Measurements from ENCODE around the gene STX18.
"Not testable (repeated sequence)": the region's sequence is repeated elsewhere in the genome, so short reads cannot be mapped to it uniquely, and the experiment has no call there.

Gene STX18

DNA sequence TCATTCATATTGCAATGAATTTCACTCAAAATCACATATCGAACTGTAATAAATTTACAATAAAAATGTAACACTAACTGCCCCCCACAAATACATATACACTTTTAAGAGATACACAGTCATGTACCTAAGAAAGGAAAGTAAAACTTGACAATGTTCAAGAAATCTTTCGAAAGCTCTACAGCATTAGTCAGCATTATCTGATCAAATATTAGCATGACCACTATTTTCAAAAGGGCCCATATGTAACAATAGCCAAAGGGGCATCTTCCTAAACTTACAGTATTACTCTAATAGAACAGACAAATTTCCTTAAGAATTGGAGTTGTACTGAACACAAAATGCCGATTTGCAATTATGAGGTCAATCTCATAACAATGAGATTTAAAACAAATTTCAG lies 51.8 kb downstream of the STX18 start:
- no peak for DNase-seq (ENCODE audit: low read depth, low spot score)
- no peak overlapping the region for H3K4me3 ChIP-seq (ENCODE audit: low read length)

DNA sequence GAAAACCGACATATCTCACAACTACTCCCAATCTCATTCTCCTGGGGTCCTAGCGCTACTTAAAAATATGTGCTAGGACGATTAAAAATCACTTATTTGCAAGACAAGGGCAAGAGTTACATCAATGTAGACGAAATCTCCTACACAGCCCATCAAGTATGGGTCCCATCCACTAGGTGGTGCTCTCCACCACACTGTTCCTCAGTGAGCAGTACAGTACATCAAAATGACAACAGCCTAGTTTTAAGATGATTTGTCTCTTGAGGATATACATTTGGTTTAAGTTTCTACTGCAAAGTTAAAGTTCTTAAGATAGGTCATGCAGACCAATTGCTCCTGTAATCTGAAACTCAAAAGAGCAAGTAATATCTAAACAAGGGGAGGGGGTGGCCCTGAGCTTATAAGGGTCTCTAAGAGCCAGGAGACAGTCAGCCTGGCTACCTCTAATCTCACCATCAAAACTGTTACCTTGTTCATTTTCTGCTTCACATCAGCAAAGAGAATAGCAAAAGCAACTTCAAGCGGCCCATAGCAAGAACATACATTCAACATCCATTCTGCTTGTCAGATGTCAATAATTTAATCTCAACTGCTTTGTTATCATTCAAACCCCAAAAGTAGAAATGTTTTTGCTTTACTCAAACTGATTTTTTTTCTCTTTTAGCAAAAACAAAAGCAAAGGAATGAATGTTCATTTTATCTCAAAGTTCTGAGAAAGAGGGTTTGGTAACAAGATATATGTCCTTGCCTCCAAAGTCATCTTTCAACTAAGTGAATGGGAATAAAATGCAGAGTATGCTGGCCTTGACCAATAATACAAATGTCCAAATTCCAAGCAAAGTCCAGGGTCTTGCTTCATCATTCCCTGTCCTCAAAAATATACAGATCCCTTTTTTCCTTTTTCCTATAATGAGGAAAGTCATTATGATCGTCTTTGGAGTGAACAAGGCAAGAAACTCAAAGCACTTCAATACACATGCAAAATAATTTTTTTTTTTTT lies 53.1 kb downstream of the STX18 start:
- H3K4me3 ChIP-seq (ENCODE audit: low read length), result no peak overlapping the region
- DNase-seq (ENCODE audit: low read depth, low spot score), result peak; percentile 68

DNA sequence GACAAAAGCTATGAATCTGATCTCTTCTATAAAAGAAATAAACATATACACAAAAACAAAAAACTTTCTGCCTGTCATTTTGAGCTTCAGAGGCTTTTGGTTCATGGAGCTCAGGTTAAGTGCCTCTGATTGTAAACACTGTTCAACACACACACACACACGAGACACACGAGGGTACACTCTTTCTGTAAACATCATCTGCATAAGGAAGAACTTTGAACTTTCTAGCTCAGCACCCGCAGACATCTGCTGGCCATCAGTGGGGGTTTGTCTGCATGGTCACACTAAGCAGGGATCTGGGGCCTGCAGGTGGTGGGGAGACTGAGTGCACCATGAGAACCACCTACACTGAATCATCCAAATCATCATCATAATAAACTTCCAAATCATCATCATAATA lies 54.9 kb downstream of the STX18 start:
- no peak overlapping the region for H3K4me3 ChIP-seq (ENCODE audit: low read length)
- DNase-seq (ENCODE audit: low read depth, low spot score), result no peak

DNA sequence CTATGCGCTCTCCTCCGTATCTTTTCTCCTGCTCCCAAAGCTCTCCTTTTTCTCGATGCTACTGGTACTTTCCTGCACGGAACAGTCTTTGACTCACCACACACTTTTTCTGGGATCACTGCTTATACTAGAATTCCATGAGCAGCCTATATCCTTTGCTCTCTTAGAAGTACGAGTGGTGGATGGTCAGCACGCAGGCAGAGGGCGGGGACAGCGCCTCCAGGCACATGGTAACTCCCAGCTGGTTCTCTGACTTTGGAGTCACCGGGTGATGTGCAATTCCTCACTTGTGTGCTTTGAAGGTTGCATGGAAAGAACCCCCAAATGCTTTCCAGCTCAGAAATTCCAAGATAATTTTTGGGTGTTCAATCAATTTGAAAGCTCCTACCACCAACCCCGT lies 56.0 kb downstream of the STX18 start:
- no peak overlapping the region for H3K4me3 ChIP-seq (ENCODE audit: low read length)
- DNase-seq (ENCODE audit: low read depth, low spot score), result no peak

DNA sequence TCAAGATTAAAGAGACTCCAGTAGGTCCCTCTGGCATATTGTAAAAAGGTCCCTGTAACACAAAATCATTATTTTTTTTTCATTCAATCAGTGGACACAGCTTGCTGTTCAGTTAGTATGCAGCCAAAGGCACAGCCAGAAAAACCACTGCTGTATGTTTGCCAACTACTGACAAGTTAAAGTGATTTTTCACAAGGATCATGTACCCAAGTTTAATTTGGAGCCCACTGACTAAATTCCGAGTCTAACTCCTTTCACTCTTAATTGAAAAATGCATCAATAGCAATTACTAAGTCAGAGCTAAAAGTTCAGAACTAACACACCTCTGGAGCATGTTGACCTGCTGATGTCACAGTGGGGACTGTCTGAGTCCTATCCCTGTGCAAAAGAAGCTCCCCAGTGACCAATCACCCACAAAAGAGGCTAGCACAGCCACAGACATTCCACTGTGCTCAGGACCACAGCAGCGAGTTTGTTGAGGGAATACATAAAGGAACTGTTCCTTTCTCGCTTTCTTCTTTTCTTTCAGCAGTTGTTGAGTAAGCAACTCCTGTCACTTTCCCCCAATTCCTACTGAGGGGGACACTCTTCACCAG lies 60.4 kb downstream of the STX18 start:
- no peak for DNase-seq (ENCODE audit: low read depth, low spot score)
- H3K4me3 ChIP-seq (ENCODE audit: low read length), result no peak overlapping the region

DNA sequence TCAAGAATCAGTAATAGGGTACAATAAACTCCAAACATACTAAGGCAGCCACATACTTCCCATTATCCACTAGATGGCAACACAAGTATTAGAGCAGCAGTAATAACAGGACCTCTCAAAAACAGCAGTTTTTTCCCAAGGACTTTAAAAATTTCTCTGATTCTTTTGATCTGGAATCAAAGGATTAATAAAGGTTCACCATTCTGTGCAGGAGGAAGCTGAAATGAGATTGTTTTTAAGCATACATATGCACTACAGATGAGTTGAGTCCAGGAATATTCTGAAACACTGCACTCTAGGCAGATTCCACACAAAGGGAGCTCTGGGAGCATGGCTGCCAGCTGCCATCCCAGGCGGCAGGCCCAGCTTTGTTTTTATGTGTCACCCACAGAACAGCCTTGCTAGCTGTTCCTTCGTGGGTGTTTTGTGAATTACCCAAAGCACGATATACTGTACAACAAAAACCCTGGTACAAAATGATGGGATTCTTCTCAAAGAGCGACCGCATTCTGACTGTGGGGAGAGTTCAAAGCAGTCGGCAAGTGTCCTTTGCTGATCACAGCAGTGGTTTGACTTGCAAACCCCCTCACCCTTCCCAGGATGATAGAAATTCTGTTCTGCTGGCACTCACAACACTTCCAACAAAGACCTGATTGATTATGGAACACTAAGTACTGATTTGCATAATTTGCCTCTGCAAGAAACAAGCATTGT lies 61.0 kb downstream of the STX18 start:
- DNase-seq (ENCODE audit: low read depth, low spot score), result no peak
- H3K4me3 ChIP-seq (ENCODE audit: low read length), result no peak overlapping the region

DNA sequence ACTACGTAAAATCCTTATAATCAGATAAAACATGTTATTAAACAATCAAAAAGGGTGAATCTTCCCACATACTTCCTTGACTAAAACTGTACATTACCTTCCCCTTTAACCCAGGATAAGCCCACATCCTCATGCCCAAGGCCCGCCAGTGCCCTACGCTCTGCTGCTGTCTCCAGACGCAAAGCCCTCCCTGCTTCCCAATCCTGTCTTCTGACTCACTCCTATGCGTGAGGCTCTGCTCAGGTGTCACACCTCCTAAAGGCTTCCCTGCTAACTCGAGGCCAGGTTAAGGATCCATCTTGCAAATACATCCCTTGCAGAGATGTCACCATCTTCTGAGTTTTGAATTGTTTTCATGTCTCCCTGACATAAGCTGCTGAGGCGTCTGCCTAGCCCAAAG lies 61.6 kb downstream of the STX18 start:
- H3K4me3 ChIP-seq (ENCODE audit: low read length), result no peak overlapping the region
- DNase-seq (ENCODE audit: low read depth, low spot score), result no peak

DNA sequence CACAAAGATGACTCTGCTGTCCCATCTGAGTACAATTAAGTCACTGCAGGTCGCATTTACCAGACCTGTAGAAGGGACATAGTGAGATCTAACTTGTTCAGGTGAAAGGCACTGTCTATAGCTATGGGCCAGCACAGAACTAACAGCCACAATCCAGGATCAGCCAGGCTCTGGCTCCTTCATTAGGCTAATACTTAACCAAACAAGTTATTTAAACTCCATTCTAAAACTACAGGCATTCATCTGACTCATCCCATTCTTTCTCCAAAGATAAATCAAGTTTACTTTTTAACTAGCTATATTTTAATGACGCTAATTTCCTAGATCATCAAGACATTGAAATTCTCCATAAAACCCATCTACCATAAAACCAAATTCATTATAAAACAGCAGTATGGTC lies 62.5 kb downstream of the STX18 start:
- no peak for DNase-seq (ENCODE audit: low read depth, low spot score)
- no peak overlapping the region for H3K4me3 ChIP-seq (ENCODE audit: low read length)

DNA sequence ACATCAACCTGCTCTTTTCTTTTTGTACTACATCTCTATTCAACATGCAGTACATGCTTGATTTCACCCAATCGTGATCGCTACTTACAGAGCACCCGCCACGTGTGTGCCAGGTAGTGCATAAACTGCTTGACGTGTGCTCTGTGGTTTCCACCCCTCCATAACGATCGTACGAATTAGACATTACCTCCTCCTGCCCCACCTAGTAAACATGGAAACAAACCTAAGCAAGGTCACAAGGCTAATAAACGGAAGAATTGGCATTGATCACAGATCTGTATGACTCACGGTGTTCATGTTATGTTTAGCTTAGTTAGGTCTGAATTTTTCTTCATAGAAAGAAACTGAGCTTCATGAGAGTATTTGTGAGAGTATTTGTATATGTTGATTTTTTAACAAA lies 64.1 kb downstream of the STX18 start:
- DNase-seq (ENCODE audit: low read depth, low spot score), result no peak
- no peak overlapping the region for H3K4me3 ChIP-seq (ENCODE audit: low read length)

DNA sequence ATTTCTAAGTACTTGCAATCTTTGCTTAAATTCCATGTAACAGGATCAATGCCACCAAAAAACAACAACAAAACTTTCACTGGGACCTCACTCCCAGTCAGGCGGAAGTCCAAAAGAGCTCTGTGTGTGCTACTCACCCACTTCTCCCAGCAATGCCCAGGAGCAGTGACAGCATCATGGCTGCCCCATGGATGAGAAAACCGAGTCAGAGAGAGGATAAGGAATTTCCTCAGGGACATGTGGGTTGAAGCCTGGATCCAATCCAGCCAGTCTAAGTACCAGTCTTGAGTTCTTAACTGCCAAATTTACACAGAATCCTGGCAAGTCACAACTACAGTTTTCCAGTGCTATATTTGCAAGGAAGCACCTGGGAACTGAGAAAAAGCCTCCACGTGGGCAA lies 64.5 kb downstream of the STX18 start:
- no peak overlapping the region for H3K4me3 ChIP-seq (ENCODE audit: low read length)
- DNase-seq (ENCODE audit: low read depth, low spot score), result no peak

DNA sequence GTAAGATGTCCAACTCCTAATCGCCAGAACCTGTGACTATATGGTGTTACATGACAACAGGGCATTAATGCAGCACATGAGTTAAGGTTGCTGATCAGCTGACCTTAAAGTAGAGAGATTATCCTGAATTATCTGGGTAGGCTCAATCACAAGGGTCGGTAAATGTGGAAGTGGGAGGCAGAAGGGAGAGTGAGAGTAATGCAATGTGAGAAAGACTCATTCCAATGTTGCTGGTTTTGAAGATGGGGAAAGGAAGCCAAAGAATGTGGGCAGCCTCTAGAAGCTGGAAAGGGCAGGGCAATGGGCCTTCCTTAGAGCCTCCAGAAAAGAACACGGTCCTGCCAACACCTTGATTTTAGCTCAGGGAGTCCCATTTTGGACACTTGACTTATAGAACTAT lies 67.4 kb downstream of the STX18 start:
- no peak for DNase-seq (ENCODE audit: low read depth, low spot score)
- H3K4me3 ChIP-seq (ENCODE audit: low read length), result no peak overlapping the region

DNA sequence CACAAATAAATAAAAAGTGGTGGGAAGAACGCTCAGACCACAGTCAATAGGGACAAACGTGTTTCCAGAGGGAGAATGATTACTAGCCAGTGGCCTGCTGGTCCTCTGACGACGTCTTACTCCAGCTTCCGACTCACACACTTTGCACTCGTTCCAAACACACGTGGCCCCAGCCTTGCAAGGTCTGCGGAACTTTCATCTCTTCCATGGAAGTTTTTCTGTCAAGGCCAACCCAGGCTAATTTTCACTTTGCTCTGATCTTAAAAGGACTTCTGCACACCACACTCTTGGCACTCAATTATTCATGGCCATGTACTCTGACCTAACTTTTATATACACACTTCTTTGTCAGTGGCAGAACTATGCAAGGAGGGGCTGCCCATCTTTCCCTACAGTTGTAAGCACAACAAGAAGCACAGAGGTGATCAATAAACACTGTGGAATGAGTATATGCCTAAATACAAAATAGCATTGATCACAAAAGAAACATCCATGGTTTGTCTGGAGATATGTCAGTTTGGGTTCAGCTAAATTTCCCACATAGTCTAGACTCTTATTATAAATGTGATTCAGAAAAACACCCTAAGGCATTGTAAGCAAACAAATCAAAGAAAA lies 69.4 kb downstream of the STX18 start:
- H3K4me3 ChIP-seq (ENCODE audit: low read length), result no peak overlapping the region
- DNase-seq (ENCODE audit: low read depth, low spot score), result no peak

DNA sequence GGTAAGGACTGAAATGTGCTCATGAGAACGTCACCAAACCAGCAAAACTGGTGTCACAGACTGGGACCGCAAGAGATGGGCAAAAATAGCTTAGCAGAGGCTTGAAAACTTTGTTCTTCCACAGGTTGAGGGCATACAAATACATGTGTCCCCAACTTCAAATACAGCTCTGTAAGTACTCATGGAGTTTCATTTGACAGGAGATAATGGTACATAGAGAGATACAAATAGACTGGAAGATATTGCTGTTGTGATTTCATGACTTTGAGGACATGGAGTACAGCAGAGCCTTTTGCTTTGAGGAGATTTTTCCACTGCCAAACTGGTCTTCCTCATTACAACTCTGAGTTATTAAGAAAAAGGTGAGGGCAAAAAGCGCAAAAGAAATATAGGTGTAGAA lies 70.7 kb downstream of the STX18 start:
- DNase-seq (ENCODE audit: low read depth, low spot score), result no peak
- no peak overlapping the region for H3K4me3 ChIP-seq (ENCODE audit: low read length)

DNA sequence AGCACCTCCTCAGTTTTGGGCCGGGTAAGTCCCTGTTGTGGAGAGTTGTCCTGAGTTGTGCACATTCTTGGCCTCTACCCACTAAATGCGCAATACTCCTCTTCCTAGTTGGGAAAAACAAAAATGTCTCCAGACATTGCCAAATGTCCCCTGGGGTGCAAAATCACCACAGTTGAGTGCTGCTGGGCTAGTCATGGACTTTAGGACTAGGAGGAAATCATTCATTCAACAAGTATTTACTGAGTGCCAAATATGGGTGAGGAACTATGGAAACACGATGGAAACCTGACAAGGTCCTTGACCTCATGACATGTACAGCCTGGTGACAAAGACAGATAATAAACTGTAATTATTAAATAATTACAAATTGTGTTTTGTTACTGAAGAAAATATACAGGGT lies 71.6 kb downstream of the STX18 start:
- H3K4me3 ChIP-seq (ENCODE audit: low read length), result no peak overlapping the region
- no peak for DNase-seq (ENCODE audit: low read depth, low spot score)

DNA sequence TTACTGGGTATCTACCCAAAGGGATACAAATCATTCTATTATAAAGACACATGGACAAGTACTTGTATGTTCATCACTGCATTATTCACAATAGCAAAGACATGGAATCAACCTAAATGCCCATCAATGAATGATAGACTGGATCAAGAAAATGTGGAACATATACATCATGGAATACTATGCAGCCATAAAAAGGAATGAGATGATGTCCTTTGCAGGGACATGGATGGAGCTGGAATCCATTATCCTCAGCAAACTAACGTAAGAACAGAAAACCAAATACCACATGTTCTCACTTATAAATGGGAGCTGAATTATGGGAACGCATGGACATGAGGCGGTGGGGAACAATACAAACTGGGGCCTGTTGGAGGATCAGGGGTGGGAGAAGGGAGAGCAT lies 76.6 kb downstream of the STX18 start:
- not testable (repeated sequence) for H3K4me3 ChIP-seq (ENCODE audit: low read length); DNase-seq (ENCODE audit: low read depth, low spot score)

DNA sequence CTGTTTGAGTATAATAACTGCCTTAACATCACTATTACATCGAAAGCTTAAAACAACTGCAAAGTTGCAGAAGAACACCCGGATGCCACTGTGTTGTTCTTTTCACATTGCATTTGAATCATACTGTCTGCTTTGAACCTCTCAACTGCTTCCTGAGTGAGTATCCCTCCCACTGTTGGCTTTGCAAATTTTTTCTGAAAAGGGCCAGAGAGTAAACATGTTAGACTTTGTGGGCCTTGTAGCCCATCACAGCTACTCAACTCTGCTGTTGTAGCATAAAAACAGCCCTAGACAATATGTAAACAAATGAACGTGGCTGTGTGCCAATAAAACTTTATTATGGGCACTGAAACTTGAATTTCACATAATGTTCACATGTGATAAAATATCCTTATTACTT lies 78.9 kb downstream of the STX18 start:
- DNase-seq (ENCODE audit: low read depth, low spot score), result no peak
- no peak overlapping the region for H3K4me3 ChIP-seq (ENCODE audit: low read length)

DNA sequence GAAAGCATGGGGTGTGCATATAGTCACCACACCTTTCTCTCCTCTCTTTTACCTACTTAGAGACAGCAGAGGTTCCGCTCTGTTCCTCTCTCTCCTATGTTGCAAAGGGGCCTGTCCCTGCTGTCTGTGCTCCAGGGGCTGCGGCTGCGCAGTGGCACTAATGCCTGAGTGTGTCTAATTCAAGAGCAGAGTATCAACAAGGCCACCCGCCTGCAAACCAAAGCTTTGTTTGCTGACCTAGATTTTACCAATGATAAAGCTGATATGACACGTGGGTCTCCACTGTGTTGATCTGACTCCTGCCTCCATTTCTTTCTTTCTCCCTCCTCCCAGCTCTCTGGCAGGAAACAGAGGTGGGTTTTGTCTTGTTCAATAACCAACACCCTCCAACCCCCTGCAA lies 80.0 kb downstream of the STX18 start:
- peak; percentile 41 for DNase-seq (ENCODE audit: low read depth, low spot score)

DNA sequence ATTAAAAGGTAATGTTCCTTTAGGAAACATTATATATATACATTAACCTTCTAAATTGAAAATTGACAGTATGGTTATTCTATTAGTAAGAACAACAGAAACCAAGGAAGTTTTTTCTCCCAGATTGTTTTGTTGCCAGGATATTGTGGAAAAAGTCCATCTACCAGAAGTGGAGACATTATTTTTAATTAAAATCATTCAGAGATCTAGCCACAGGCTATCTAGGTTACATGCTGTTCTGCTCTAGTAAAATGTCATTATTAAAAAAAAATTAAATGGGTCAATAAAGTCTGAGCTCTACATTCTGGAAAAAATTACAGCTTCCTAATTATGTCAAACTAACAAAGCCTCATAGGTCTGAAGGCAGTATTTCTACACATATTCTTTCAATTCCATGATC lies 80.7 kb downstream of the STX18 start:
- H3K4me3 ChIP-seq (ENCODE audit: low read length), result no peak overlapping the region
- no peak for DNase-seq (ENCODE audit: low read depth, low spot score)

More for the DNA sequence above, 80.0 kb downstream of the STX18 start:
- H3K4me3 ChIP-seq (ENCODE audit: low read length), result no peak overlapping the region

DNA sequence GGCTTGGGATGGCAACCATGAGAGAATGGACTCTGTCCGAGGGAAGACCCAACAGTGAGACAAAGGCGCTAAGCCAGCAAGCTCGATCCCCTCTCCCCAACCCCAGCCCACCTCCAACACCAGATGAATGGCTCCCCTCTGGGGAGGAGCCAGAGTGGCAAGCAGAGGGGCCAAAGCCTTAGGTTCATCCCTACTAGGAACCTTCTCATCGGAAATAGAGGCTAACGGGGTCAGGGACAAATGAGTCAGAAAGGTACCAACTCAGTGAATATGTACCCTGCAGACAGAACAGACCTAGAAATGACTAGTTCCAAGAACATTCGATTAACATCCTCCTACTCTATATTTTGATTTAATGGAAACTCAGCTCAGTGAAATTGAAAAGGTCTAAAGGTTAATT lies 81.1 kb downstream of the STX18 start:
- no peak overlapping the region for H3K4me3 ChIP-seq (ENCODE audit: low read length)
- DNase-seq (ENCODE audit: low read depth, low spot score), result no peak

DNA sequence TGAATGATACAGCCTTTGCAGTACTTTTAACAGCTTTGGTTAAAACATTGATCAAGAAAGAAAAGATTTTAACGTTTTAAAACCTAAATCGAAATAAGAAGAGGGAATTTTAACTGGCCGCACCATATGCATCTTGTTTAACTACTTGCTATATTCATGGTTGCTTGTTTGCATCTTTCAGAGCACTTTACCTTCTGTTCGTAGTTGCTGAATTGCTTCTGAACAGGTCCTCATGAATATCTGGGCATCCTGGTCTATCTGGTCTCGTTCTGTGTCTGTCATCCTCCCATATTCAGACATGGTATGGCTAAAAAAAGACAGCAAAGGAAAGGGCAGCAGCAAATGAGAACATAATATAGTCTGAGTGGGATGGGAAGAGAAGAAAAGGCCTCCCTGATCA lies 82.7 kb downstream of the STX18 start:
- DNase-seq (ENCODE audit: low read depth, low spot score), result no peak
- no peak overlapping the region for H3K4me3 ChIP-seq (ENCODE audit: low read length)
